NCI-H1694 treated with DMSO at 0.1 percent for 48 hours (cell line): ENCODE results near the gene SKAP2.

Source experiments
- DNase-seq: peaks from one replicate; lab custom pipeline; 2025; lab: John Stamatoyannopoulos, UW

Gene SKAP2

GRCh38 chr7:26664735-26665416 is 199.5 kb downstream of the SKAP2 start:
- DNase-seq = no peak

GRCh38 chr7:26664274-26664673 is 200.1 kb downstream of the SKAP2 start:
- DNase-seq = no peak

- DNase-seq = no peak
Observed at GRCh38 chr7:26663874-26664273, 200.5 kb downstream of the SKAP2 start.

GRCh38 chr7:26662646-26663045 is 201.7 kb downstream of the SKAP2 start:
- DNase-seq = no peak

GRCh38 chr7:26659121-26659520 is 205.3 kb downstream of the SKAP2 start:
- DNase-seq = peak; percentile 59

GRCh38 chr7:26658389-26659084 is 205.9 kb downstream of the SKAP2 start:
- peak; percentile 90 for DNase-seq

GRCh38 chr7:26657686-26658388 is 206.6 kb downstream of the SKAP2 start:
- peak; percentile 92 for DNase-seq

- peak; percentile 77 for DNase-seq
Observed at GRCh38 chr7:26657206-26657641, 207.2 kb downstream of the SKAP2 start.

- no peak for DNase-seq
Observed at GRCh38 chr7:26656735-26657134, 207.7 kb downstream of the SKAP2 start.

GRCh38 chr7:26655781-26656180 is 208.6 kb downstream of the SKAP2 start:
- DNase-seq = peak; percentile 27

- no peak for DNase-seq
Observed at GRCh38 chr7:26653430-26654399, 210.7 kb downstream of the SKAP2 start.

- no peak for DNase-seq
Observed at GRCh38 chr7:26652401-26653100, 211.8 kb downstream of the SKAP2 start.

- DNase-seq = no peak
Observed at GRCh38 chr7:26650103-26650502, 214.3 kb downstream of the SKAP2 start.

- no peak for DNase-seq
Observed at GRCh38 chr7:26649388-26649787, 215.0 kb downstream of the SKAP2 start.

- no peak for DNase-seq
Observed at GRCh38 chr7:26648554-26648953, 215.8 kb downstream of the SKAP2 start.

GRCh38 chr7:26646336-26647048 is 217.9 kb downstream of the SKAP2 start:
- DNase-seq = no peak

- no peak for DNase-seq
Observed at GRCh38 chr7:26645121-26645520, 219.3 kb downstream of the SKAP2 start.

- no peak for DNase-seq
Observed at GRCh38 chr7:26642416-26642815, 222.0 kb downstream of the SKAP2 start.

GRCh38 chr7:26639695-26640094 is 224.7 kb downstream of the SKAP2 start:
- no peak for DNase-seq

GRCh38 chr7:26639111-26639510 is 225.3 kb downstream of the SKAP2 start:
- DNase-seq = no peak

GRCh38 chr7:26638140-26638539 is 226.2 kb downstream of the SKAP2 start:
- no peak for DNase-seq
